Natural killer cell (primary cell): Measurements from ENCODE around the gene ANKRD18A. TPM values are rescaled to one million over a fixed set of nuclear protein-coding genes. Genes with fewer than 3 reads are reported as not detected.

ENCODE experiments used
- total RNA-seq, 4 donors: library from RNA; stranded (reverse); fragments of 120-200 nt in 1 of 4; gene quantifications; one replicate each; pipeline versions ENCODE4 v1.2.3 to v1.2.4, GENCODE V29; 2013 to 2022

Gene ANKRD18A
- total RNA-seq, 3 donors from 2014 or later (not counting 1 experiment from before 2014, with no cell fraction given) = 0.25 to 1.5 TPM; not detected in 1

Other genes with a start within 250 kb of the ANKRD18A start
- gene ALDH1B1, start 227.9 kb downstream of the ANKRD18A start, total RNA-seq = 1 to 10 TPM; 2.5 to 5.3 (median 3.5) TPM
- not detected for gene IGFBPL1, start 196.1 kb downstream of the ANKRD18A start, total RNA-seq
- not detected for gene FAM240B, start 99.5 kb upstream of the ANKRD18A start, total RNA-seq